Mammary epithelial cell (primary cell): ENCODE data around the gene F7.

Experiments used
- EZH2 ChIP-seq: IDR thresholded peaks from 2 replicates; pipeline ENCODE4 v1.6.1; 2012; ENCODE audit warnings: low read length, inconsistent platforms, borderline replicate concordance
- TF ChIP-seq, protein P1 (sequence below), 2 donors: IDR thresholded peaks in 1 of 2; conservative IDR thresholded peaks in 1 of 2; 2 replicates each; pipeline ENCODE4 v1.5.1; 2011 to 2012; ENCODE audit warnings: inconsistent platforms in 2 of 2, low read length in 2 of 2, mild to moderate bottlenecking in 2 of 2, control low read depth in 1 of 2, low read depth in 1 of 2; ENCODE audit not compliant: insufficient read depth in 1 of 2; ENCODE audit errors: extremely low read depth in 1 of 2

DNA sequence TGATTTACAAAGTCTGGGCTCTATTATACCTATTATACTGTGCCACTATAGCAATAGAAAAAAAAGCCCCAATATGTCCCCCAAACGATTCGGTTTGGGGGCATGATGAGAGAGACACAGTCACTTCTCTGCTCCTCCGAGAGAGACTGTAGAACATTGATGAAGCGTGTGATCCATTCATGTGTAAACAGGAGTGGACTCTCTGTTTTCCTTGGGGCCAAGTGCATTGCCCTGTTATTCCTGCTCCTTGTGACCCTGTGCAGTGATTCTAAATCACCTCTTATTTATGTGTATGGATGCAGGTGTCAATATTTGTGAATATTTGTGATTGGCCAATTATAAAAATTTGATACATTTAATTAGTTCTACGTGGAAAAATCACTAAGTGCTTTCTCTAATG, 34.0 kb downstream of the F7 start:
- TF ChIP-seq, protein P1, sequence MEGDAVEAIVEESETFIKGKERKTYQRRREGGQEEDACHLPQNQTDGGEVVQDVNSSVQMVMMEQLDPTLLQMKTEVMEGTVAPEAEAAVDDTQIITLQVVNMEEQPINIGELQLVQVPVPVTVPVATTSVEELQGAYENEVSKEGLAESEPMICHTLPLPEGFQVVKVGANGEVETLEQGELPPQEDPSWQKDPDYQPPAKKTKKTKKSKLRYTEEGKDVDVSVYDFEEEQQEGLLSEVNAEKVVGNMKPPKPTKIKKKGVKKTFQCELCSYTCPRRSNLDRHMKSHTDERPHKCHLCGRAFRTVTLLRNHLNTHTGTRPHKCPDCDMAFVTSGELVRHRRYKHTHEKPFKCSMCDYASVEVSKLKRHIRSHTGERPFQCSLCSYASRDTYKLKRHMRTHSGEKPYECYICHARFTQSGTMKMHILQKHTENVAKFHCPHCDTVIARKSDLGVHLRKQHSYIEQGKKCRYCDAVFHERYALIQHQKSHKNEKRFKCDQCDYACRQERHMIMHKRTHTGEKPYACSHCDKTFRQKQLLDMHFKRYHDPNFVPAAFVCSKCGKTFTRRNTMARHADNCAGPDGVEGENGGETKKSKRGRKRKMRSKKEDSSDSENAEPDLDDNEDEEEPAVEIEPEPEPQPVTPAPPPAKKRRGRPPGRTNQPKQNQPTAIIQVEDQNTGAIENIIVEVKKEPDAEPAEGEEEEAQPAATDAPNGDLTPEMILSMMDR (conservative IDR thresholded peaks at IDR 0.05 in 1 of 2, IDR thresholded peaks at IDR 0.05 in 1 of 2; ENCODE audit: extremely low read depth in 1 of 2, insufficient read depth in 1 of 2, low read depth in 1 of 2, low read length in 2 of 2): no peak
- no peak for TF ChIP-seq EZH2
